ENCODE results near the gene NPIPB4.
"Not testable (repeated sequence)": the region's sequence is repeated elsewhere in the genome, so short reads cannot be mapped to it uniquely, and the experiment has no call there.

DNA sequence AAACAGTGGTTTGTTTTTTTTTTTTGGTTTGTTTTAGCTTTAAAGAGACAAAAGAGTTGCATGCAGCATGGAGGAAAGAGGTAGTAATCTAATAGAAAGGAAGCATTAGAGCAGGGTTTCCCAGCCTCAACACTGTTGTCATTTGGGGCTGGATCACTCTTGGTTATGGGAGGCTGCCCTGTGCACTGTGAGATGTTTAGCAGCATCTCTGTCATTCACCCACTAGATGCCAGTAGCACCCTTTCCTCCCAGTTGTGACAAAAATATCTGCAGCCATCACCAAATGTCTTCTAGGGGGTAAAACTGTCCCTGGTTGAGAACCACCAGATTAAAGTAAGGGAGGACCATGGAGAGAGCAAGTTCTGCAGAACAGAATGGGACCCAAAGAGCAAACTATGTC, 40.5 kb downstream of the NPIPB4 start:
- not testable (repeated sequence) for TF ChIP-seq POLR2A, POLR2AphosphoS5 (IDR thresholded peaks at IDR 0.05)

Data from suprapubic skin (tissue), 4 donors.